OCI-LY3 (cell line): ENCODE results near the gene MGME1.

Experiments
- EZH2phosphoT487 ChIP-seq: fragments of 200-600 bp; shearing (Covaris generic); IDR thresholded peaks from 2 replicates; pipeline ENCODE4 v1.6.1; 2018; ENCODE audit warnings: antibody characterized with exemption, mixed run types, low read depth
- TF ChIP-seq, protein P1 (sequence below): fragments of 200-600, 300-600 bp; sonication (generic); IDR thresholded peaks from 2 replicates; pipeline ENCODE4 v1.5.1; 2014; ENCODE audit warnings: antibody characterized with exemption, low read length, low read depth

DNA sequence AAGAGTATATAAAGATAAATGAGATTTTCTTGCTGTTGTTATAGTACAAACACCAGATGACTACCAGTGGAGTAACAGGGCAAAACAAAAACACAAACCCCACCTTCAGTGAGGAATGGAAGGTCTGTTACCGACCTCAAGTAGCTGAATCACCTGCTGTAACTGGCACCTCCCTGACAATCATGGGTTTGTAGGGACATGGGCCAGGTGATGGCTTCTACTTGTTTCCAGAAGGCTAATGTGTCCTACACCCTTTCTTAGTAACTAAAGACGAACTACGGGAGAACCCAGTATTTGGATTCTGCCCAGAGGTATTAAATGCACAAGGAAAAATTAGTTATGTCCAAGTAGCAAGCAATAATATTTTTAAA is 27.0 kb upstream of the MGME1 start:
- TF ChIP-seq, protein P1, sequence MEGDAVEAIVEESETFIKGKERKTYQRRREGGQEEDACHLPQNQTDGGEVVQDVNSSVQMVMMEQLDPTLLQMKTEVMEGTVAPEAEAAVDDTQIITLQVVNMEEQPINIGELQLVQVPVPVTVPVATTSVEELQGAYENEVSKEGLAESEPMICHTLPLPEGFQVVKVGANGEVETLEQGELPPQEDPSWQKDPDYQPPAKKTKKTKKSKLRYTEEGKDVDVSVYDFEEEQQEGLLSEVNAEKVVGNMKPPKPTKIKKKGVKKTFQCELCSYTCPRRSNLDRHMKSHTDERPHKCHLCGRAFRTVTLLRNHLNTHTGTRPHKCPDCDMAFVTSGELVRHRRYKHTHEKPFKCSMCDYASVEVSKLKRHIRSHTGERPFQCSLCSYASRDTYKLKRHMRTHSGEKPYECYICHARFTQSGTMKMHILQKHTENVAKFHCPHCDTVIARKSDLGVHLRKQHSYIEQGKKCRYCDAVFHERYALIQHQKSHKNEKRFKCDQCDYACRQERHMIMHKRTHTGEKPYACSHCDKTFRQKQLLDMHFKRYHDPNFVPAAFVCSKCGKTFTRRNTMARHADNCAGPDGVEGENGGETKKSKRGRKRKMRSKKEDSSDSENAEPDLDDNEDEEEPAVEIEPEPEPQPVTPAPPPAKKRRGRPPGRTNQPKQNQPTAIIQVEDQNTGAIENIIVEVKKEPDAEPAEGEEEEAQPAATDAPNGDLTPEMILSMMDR, result no peak
- TF ChIP-seq EZH2phosphoT487, result no peak
